ENCODE data around the gene FGFRL1.

The FGFRL1 gene

DNA sequence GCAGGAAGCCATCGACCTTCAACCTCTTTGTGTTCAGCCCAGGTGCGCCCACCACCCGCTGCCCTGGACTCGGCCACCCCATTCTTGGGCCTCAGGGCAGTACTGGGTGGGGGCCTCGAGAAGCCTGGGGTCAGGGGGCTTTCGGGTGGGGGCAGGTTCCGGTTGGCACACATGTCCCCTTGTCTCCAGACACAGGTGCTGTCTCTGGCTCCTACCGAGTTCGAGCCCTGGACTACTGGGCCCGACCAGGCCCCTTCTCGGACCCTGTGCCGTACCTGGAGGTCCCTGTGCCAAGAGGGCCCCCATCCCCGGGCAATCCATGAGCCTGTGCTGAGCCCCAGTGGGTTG lies 7.4 kb upstream of the FGFRL1 start:
- Histone ChIP-seq H2AFZ (ENCODE audit: low read depth) (no peak overlapping the region), H3K27ac (no peak overlapping the region)

DNA sequence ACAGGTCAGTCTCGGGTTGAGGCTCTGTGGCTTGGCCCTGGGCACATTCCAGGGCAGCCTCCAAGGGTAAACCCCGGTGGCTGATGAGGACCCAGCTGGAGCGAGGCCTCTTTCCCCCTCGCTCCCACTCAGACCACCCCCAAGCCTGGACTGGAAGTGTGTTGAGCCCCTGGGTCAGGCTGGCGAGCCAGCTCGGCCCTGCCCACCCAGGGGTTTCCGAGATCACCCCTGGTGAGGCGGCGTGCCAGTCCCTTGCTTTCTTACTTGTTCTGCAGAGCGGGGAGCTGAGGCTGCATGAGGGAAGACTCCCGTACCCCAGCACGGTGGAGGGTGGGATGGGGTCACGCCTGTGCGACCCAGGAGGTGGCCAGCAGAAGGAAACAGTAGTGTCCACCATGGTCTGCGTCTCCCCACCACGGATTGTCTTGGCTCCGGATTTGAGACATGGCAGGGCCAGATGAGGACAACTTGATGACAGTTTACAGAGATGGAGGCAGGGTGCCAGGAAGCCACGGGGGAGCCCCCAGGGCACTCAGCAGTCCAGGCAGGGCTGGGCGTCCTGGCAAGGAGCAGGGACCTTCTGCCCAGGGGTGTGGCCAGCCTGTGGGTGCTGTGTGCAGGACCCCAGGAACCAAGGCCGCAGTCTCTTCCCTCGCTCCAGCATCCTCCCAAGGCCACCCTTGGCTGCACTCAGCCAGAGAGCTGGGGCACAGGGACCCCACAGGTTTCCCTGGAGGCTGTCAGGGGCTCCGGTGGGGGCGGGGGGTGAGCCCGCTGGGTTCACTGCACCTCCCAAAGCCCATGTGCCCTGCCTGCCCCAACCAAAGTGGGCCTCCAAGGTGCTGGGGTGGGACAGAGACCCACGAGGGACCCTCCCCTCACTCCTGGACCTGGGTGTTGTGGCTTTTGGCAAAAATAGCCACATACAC lies 6.6 kb upstream of the FGFRL1 start:
- TF ChIP-seq, protein P1, sequence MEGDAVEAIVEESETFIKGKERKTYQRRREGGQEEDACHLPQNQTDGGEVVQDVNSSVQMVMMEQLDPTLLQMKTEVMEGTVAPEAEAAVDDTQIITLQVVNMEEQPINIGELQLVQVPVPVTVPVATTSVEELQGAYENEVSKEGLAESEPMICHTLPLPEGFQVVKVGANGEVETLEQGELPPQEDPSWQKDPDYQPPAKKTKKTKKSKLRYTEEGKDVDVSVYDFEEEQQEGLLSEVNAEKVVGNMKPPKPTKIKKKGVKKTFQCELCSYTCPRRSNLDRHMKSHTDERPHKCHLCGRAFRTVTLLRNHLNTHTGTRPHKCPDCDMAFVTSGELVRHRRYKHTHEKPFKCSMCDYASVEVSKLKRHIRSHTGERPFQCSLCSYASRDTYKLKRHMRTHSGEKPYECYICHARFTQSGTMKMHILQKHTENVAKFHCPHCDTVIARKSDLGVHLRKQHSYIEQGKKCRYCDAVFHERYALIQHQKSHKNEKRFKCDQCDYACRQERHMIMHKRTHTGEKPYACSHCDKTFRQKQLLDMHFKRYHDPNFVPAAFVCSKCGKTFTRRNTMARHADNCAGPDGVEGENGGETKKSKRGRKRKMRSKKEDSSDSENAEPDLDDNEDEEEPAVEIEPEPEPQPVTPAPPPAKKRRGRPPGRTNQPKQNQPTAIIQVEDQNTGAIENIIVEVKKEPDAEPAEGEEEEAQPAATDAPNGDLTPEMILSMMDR (conservative IDR thresholded peaks at IDR 0.05; ENCODE audit: low read depth, low read length) = no peak
- peaks cover 13% of the 10 kb centered on the region; the same call in 1 of the 2 replicates for H3K27me3 ChIP-seq (ENCODE audit: insufficient read depth, low read depth)
- no peaks in the 10 kb centered on the region for H4K20me1 ChIP-seq (ENCODE audit: insufficient read depth)

More for the DNA sequence above, 7.4 kb upstream of the FGFRL1 start:
- no peaks in the 10 kb centered on the region for H3K79me2 ChIP-seq (ENCODE audit: insufficient read depth, low read depth)
- H3K36me3 ChIP-seq (ENCODE audit: insufficient read depth) = no peaks in the 10 kb centered on the region
- TF ChIP-seq, protein P1 (conservative IDR thresholded peaks at IDR 0.05; ENCODE audit: low read depth, low read length) = no peak
- H3K27me3 ChIP-seq (ENCODE audit: insufficient read depth, low read depth) = peaks cover 13% of the 10 kb centered on the region; the same call in 1 of the 2 replicates
- no peak overlapping the region for H3K4me3 ChIP-seq (IDR thresholded peaks at IDR 0.05; ENCODE audit: insufficient read depth, low read depth, low read length)
- H3K4me2 ChIP-seq = no peak overlapping the region
- H3K4me1 ChIP-seq (ENCODE audit: low read depth, poor library complexity, severe bottlenecking) = no peaks in the 10 kb centered on the region
- no peaks in the 10 kb centered on the region for H4K20me1 ChIP-seq (ENCODE audit: insufficient read depth)
- no peak overlapping the region for H3K9ac ChIP-seq

DNA sequence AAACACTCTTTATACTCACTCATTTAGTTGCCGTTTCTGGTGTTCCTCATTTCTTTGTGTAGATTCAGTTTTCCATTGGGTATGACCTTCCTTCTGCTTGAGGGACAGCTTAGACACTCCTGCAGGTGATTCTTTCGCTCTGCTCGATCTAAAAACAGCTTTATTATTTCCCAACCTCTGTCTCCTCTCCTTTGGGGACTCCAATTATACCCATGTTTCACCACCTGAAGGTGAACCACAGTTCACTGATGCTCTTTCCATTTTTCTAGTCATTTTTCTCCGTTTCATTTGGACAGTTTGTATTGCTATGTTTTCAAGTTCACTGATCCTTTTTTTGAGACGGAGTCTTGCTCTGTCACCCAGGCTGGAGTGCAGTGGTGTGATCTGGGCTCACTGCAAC lies 4.6 kb upstream of the FGFRL1 start:
- Histone ChIP-seq H4K20me1 (ENCODE audit: insufficient read depth) (no peaks in the 10 kb centered on the region), H3K4me2 (no peak overlapping the region), H3K4me1 (ENCODE audit: low read depth, poor library complexity, severe bottlenecking) (no peaks in the 10 kb centered on the region), H3K27ac (no peak overlapping the region), H3K79me2 (ENCODE audit: insufficient read depth, low read depth) (no peaks in the 10 kb centered on the region), H3K27me3 (ENCODE audit: insufficient read depth, low read depth) (peaks cover 13% of the 10 kb centered on the region; the same call in 1 of the 2 replicates), H3K9ac (no peak overlapping the region), H2AFZ (ENCODE audit: low read depth) (no peak overlapping the region), H3K4me3 (IDR thresholded peaks at IDR 0.05; ENCODE audit: insufficient read depth, low read depth, low read length) (no peak overlapping the region), H3K36me3 (ENCODE audit: insufficient read depth) (no peaks in the 10 kb centered on the region)
- TF ChIP-seq, protein P1 (conservative IDR thresholded peaks at IDR 0.05; ENCODE audit: low read depth, low read length) = no peak

More for the DNA sequence above, 6.6 kb upstream of the FGFRL1 start:
- Histone ChIP-seq H3K4me2 (no peak overlapping the region), H3K27ac (no peak overlapping the region), H3K4me3 (IDR thresholded peaks at IDR 0.05; ENCODE audit: insufficient read depth, low read depth, low read length) (no peak overlapping the region), H3K4me1 (ENCODE audit: low read depth, poor library complexity, severe bottlenecking) (no peaks in the 10 kb centered on the region), H3K36me3 (ENCODE audit: insufficient read depth) (no peaks in the 10 kb centered on the region), H3K79me2 (ENCODE audit: insufficient read depth, low read depth) (no peaks in the 10 kb centered on the region), H3K9ac (no peak overlapping the region), H2AFZ (ENCODE audit: low read depth) (no peak overlapping the region)

DNA sequence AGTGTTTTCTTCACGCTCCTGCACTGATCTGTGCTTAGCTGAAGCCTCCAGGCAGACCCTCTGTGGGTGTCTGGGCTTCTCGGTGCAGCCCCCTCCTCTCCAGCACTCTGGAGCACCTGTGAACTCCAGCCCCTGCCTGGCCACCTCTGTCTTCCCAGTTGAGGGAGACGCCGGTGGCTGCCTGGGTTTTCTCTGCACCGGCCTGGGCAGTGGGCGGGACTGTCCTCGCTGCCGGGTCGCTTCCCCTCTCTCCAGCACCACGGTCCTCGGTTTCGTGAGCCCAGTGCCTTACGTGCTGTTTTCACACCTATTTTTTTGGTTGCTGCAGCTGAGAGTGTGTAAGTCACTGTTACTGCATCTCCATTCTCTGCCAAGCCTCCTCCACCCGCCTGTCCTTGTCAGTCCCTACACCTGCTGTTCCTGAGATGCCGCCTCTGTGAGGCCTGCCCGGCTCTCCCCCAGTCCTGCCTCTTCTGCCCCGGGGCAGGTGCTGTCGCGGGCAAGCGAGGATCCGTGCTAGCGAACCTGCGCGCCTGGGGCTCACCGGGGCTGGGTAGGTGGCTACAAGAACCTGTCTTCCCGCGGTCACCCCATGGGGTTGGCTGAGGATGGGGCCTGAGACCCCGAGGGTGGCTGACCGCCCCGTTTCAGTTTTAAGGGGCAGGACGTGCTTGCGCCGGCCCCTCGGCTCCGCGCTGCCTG lies 2.4 kb upstream of the FGFRL1 start:
- Histone ChIP-seq H3K27me3 (ENCODE audit: insufficient read depth, low read depth) (peaks cover 13% of the 10 kb centered on the region; the same call in 1 of the 2 replicates), H3K36me3 (ENCODE audit: insufficient read depth) (no peaks in the 10 kb centered on the region), H3K9ac (no peak overlapping the region), H2AFZ (ENCODE audit: low read depth) (peak overlapping the region; percentile 34; the same call in 1 of the 2 replicates), H3K4me2 (peak overlapping the region; percentile 39; the same call in 1 of the 2 replicates), H3K79me2 (ENCODE audit: insufficient read depth, low read depth) (no peaks in the 10 kb centered on the region), H3K4me1 (ENCODE audit: low read depth, poor library complexity, severe bottlenecking) (no peaks in the 10 kb centered on the region), H4K20me1 (ENCODE audit: insufficient read depth) (no peaks in the 10 kb centered on the region), H3K27ac (no peak overlapping the region), H3K4me3 (IDR thresholded peaks at IDR 0.05; ENCODE audit: insufficient read depth, low read depth, low read length) (no peak overlapping the region)
- TF ChIP-seq, protein P1 (conservative IDR thresholded peaks at IDR 0.05; ENCODE audit: low read depth, low read length) = no peak
